Skeletal muscle satellite cell (primary cell): Measurements from ENCODE around the gene PRDM7.

Source experiments
- H3K27me3 ChIP-seq: 2 replicates; pipeline ENCODE4 v1.7.0; 2013; ENCODE audit warnings: low read length; ENCODE audit not compliant: control insufficient read depth, insufficient read depth
- H3K36me3 ChIP-seq: 2 replicates; pipeline ENCODE4 v1.7.0; 2013; ENCODE audit warnings: mild to moderate bottlenecking, control low read depth, low read length; ENCODE audit not compliant: insufficient read depth
- H3K4me1 ChIP-seq: 2 replicates; pipeline ENCODE4 v1.7.0; 2013; ENCODE audit warnings: low read length; ENCODE audit not compliant: control insufficient read depth, insufficient read depth
- H3K4me2 ChIP-seq: 2 replicates; pipeline ENCODE4 v1.7.0; 2013; ENCODE audit warnings: mild to moderate bottlenecking, low read length
- H3K4me3 ChIP-seq: 2 replicates; pipeline ENCODE4 v1.7.0; 2013; ENCODE audit warnings: low read length
- H3K9ac ChIP-seq: 2 replicates; pipeline ENCODE4 v1.7.0; 2013; ENCODE audit warnings: mild to moderate bottlenecking, low read depth, low read length, moderate library complexity
- H3K9me3 ChIP-seq: replicated peaks from 2 replicates; pipeline ENCODE4 v1.7.0; 2013; ENCODE audit warnings: mild to moderate bottlenecking, control low read depth, low read length

Gene PRDM7

GRCh38 chr16:90031931-90032673, 45.0 kb downstream of the PRDM7 start:
- Histone ChIP-seq H3K4me3 (no peak overlapping the region), H3K4me1 (no peaks in the 10 kb centered on the region), H3K36me3 (peaks cover 31% of the 10 kb centered on the region), H3K4me2 (no peak overlapping the region), H3K9ac (no peak overlapping the region), H3K9me3 (no peaks in the 10 kb centered on the region), H3K27me3 (no peaks in the 10 kb centered on the region)

GRCh38 chr16:90031186-90031930, 45.8 kb downstream of the PRDM7 start:
- Histone ChIP-seq H3K4me2 (no peak overlapping the region), H3K4me1 (no peaks in the 10 kb centered on the region), H3K27me3 (no peaks in the 10 kb centered on the region), H3K4me3 (no peak overlapping the region), H3K9ac (no peak overlapping the region), H3K9me3 (no peaks in the 10 kb centered on the region), H3K36me3 (peaks cover 23% of the 10 kb centered on the region)

GRCh38 chr16:90028985-90029384, 48.1 kb downstream of the PRDM7 start:
- peaks cover 14% of the 10 kb centered on the region for H3K36me3 ChIP-seq
- H3K9ac ChIP-seq: no peak overlapping the region
- no peaks in the 10 kb centered on the region for H3K27me3 ChIP-seq
- no peaks in the 10 kb centered on the region for H3K9me3 ChIP-seq
- H3K4me3 ChIP-seq: no peak overlapping the region
- H3K4me1 ChIP-seq: no peaks in the 10 kb centered on the region
- no peak overlapping the region for H3K4me2 ChIP-seq

- Histone ChIP-seq H3K9me3 (no peaks in the 10 kb centered on the region), H3K27me3 (no peaks in the 10 kb centered on the region), H3K36me3 (peaks cover 10% of the 10 kb centered on the region), H3K4me2 (no peak overlapping the region), H3K4me1 (peaks cover 6% of the 10 kb centered on the region), H3K9ac (no peak overlapping the region), H3K4me3 (no peak overlapping the region)
These were observed 49.5 kb downstream of the PRDM7 start for GRCh38 chr16:90027611-90028010.

- Histone ChIP-seq H3K36me3 (no peaks in the 10 kb centered on the region), H3K9ac (no peak overlapping the region), H3K4me1 (peaks cover 13% of the 10 kb centered on the region), H3K27me3 (no peaks in the 10 kb centered on the region), H3K4me3 (no peak overlapping the region), H3K4me2 (no peak overlapping the region), H3K9me3 (no peaks in the 10 kb centered on the region)
These were observed 51.0 kb downstream of the PRDM7 start for GRCh38 chr16:90026135-90026534.

- Histone ChIP-seq H3K36me3 (no peaks in the 10 kb centered on the region), H3K27me3 (no peaks in the 10 kb centered on the region), H3K4me1 (peaks cover 35% of the 10 kb centered on the region), H3K9ac (peak overlapping the region; percentile 95), H3K4me3 (peak overlapping the region; percentile 91), H3K9me3 (no peaks in the 10 kb centered on the region), H3K4me2 (peak overlapping the region; percentile 96)
These were observed 54.1 kb downstream of the PRDM7 start for GRCh38 chr16:90023078-90023447.

- peak overlapping the region; percentile 95 for H3K9ac ChIP-seq
- no peaks in the 10 kb centered on the region for H3K9me3 ChIP-seq
- H3K36me3 ChIP-seq: no peaks in the 10 kb centered on the region
- H3K4me1 ChIP-seq: peaks cover 35% of the 10 kb centered on the region
- H3K27me3 ChIP-seq: no peaks in the 10 kb centered on the region
- H3K4me3 ChIP-seq: peak overlapping the region; percentile 91
- H3K4me2 ChIP-seq: peak overlapping the region; percentile 96
These were observed 54.7 kb downstream of the PRDM7 start for GRCh38 chr16:90022209-90023077.

- Histone ChIP-seq H3K4me1 (peaks cover 35% of the 10 kb centered on the region), H3K4me2 (no peak overlapping the region), H3K9me3 (no peaks in the 10 kb centered on the region), H3K27me3 (no peaks in the 10 kb centered on the region), H3K4me3 (no peak overlapping the region), H3K9ac (no peak overlapping the region), H3K36me3 (no peaks in the 10 kb centered on the region)
These were observed 56.2 kb downstream of the PRDM7 start for GRCh38 chr16:90020838-90021382.

GRCh38 chr16:90020260-90020837, 56.8 kb downstream of the PRDM7 start:
- H3K9ac ChIP-seq: no peak overlapping the region
- peak overlapping the region; percentile 88 for H3K4me2 ChIP-seq
- peaks cover 35% of the 10 kb centered on the region for H3K4me1 ChIP-seq
- H3K4me3 ChIP-seq: no peak overlapping the region
- H3K9me3 ChIP-seq: no peaks in the 10 kb centered on the region
- H3K36me3 ChIP-seq: no peaks in the 10 kb centered on the region
- H3K27me3 ChIP-seq: no peaks in the 10 kb centered on the region

- Histone ChIP-seq H3K4me2 (peak overlapping the region; percentile 88), H3K36me3 (no peaks in the 10 kb centered on the region), H3K9me3 (no peaks in the 10 kb centered on the region), H3K4me1 (peaks cover 35% of the 10 kb centered on the region), H3K4me3 (peak overlapping the region; percentile 75), H3K9ac (peak overlapping the region; percentile 64), H3K27me3 (no peaks in the 10 kb centered on the region)
These were observed 57.4 kb downstream of the PRDM7 start for GRCh38 chr16:90019543-90020259.
